Right lobe of liver (tissue), 6 donors: Measurements from ENCODE around the gene UBE2E2. TPM values are rescaled to one million over a fixed set of nuclear protein-coding genes. Genes with fewer than 3 reads are reported as not detected.
"Not testable (repeated sequence)": the region's sequence is repeated elsewhere in the genome, so short reads cannot be mapped to it uniquely, and the experiment has no call there.

ENCODE experiments used
- ATAC-seq, 4 donors: fragments of 200-7000 bp; cut with Tn5 transposase; one replicate each; pipeline ENCODE4 v1.9.1; 2020; ENCODE audit warnings: mild to moderate bottlenecking in 4 of 4, moderate library complexity in 4 of 4
- DNase-seq, 3 donors: peaks; one replicate each; pipeline ENCODE4 v3.0.0-alpha.2; 2020
- H3K27ac ChIP-seq, 3 donors: fragments of 200-600 bp; one replicate each; pipeline ENCODE4 v1.8.0; 2022
- H3K27me3 ChIP-seq, 2 donors: fragments of 200-600 bp; one replicate each; pipeline ENCODE4 v1.8.0; 2022
- H3K36me3 ChIP-seq, 4 donors: fragments of 200-600 bp; sonication (generic) in 1 of 4; one replicate each; pipeline versions ENCODE4 v1.5.1 to v1.8.0; 2017 to 2022; ENCODE audit warnings: control low read depth in 1 of 4
- H3K4me1 ChIP-seq, 4 donors: fragments of 200-600 bp; sonication (generic) in 1 of 4; one replicate each; pipeline versions ENCODE4 v1.5.1 to v1.8.0; 2017 to 2022; ENCODE audit warnings: control low read depth in 1 of 4
- H3K4me3 ChIP-seq, 3 donors: fragments of 200-600 bp; one replicate each; pipeline ENCODE4 v1.8.0; 2022
- H3K9me3 ChIP-seq, 4 donors: fragments of 200-600 bp; sonication (generic) in 1 of 4; one replicate each; pipeline versions ENCODE4 v1.5.1 to v1.8.0; 2017 to 2022; ENCODE audit warnings: control low read depth in 1 of 4
- CTCF ChIP-seq, 4 donors: fragments of 200-600 bp in 3 of 4; fragments of 450-650 bp in 1 of 4; IDR thresholded peaks; one replicate each; pipeline versions ENCODE4 v1.5.1 to v1.8.0; 2016 to 2022; ENCODE audit warnings: antibody characterized with exemption in 4 of 4, mild to moderate bottlenecking in 2 of 4
- POLR2A ChIP-seq: fragments of 450-650 bp; IDR thresholded peaks from one replicate; pipeline ENCODE4 v1.6.1; 2017; ENCODE audit warnings: antibody characterized with exemption, mild to moderate bottlenecking
- WGBS: methylation state at CpG from one replicate; pipeline ENCODE4 v1.1.6; 2018; ENCODE audit warnings: low coverage, low lambda C conversion rate; ENCODE audit not compliant: insufficient coverage; ENCODE audit errors: missing lambda C conversion rate; 5-methylcytosine and 5-hydroxymethylcytosine counted together
- intact Hi-C, 2 donors: fragments of 100-400 bp; cut with DNase I; formaldehyde crosslinking; loops; one replicate each; pipeline versions ENCODE4 v1.11.2 to v1.14.1; 2022
- total RNA-seq, 6 experiments: library from RNA; depleted of rRNA in 2 of 6; stranded (reverse); fragments of >200 nt in 2 of 6; fragmentation: NEBNext Ultra II Directional in 3 of 6; extraction: Animal tissue kit (Norgen Biotek cat#: 25700) in 3 of 6; gene quantifications; one replicate each; pipeline versions ENCODE4 v1.1.0 to v1.2.4, GENCODE V29; 2016 to 2023
- donor health status: DM: no; HTN: yes; CAD: no.
- donor health status: DM: no; HTN: no; CAD: no.
- donor health status: DM: no; HTN: no; CAD: no.
- donor health status: DM: no; HTN: yes; CAD: no.
- donor health status: DM: no; HTN: yes; CAD: no.

The UBE2E2 gene
- total RNA-seq, 6 experiments from 2014 or later = 17.2 to 29.1 (median 18.1) TPM

DNA sequence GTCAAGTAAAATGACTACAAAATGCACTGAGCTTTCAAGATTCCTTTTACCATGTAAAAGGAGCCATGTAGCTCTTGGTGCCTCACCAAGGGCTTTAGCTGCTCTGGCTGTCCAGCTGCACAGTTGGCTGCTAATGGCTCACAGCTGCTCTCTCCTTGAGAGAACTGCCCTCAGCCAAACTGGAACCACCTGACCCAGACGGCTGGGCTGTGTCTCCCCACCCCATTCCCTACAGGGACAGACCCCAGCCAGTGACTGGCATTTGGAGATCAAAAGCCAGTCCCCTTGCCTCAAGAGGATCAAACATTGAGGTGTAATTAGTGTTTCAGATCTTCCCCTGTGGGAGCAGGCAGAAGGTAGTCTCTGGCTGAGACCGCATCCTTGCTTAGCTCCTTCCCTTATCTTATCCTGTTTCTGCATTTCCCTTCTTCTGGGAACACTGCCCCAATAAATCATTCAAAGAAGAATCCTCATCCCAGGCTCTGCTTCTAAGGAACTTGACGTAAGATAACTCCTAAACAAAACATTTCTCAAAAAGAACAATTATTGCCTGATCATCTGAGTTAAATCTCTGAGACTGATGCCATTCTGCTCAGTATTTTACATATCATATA lies 28.6 kb upstream of the UBE2E2 start:
- Histone ChIP-seq H3K9me3 (no peaks in the 10 kb centered on the region), H3K27ac (no peak overlapping the region), H3K4me1 (no peaks in the 10 kb centered on the region), H3K27me3 (no peaks in the 10 kb centered on the region), H3K4me3 (no peak overlapping the region), H3K36me3 (no peaks in the 10 kb centered on the region)
- TF ChIP-seq CTCF (IDR thresholded peaks at IDR 0.05) (no peak), POLR2A (no peak)
- WGBS = 18% methylated on average over 3 of the region's 3 CpGs
- peak in 1 of 4 donors; percentile 52 for ATAC-seq
- intact Hi-C loops = no loop called here
- no peak for DNase-seq

- no peaks in the 10 kb centered on the region for H3K27me3 ChIP-seq
- H3K27ac ChIP-seq = no peak overlapping the region
- H3K36me3 ChIP-seq = no peaks in the 10 kb centered on the region
- no peaks in the 10 kb centered on the region for H3K4me1 ChIP-seq
- TF ChIP-seq POLR2A = no peak
- TF ChIP-seq CTCF (IDR thresholded peaks at IDR 0.05) = no peak
- H3K4me3 ChIP-seq = no peak overlapping the region
- ATAC-seq (no peak), DNase-seq (no peak)
- intact Hi-C loops = no loop called here
- H3K9me3 ChIP-seq = no peaks in the 10 kb centered on the region
- 24% methylated on average over 2 of the region's 2 CpGs for WGBS
Measured at GRCh38 chr3:23175341-23176083, 27.6 kb upstream of the UBE2E2 start.

DNA sequence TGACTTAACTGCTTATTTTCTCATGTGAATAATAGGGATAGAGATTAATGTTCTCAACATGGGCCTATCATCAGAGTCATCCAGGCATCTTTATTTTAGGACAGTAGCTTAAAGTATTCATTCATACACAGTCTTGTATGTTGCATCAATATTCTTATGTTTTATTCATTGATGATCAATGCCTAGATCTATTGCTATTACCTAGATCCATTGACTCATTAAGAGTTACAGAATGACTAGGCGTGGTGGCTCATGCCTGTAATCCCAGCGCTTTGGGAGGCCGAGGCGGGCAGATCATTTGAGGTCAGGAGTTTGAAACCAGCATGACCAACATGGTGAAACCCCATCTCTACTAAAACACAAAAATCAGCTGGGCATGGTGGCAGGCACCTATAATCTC lies 26.3 kb upstream of the UBE2E2 start:
- H3K4me1 ChIP-seq, H3K9me3 ChIP-seq, intact Hi-C loops, H3K27ac ChIP-seq, H3K27me3 ChIP-seq, H3K4me3 ChIP-seq, H3K36me3 ChIP-seq, ATAC-seq, DNase-seq: not testable (repeated sequence)
- 70% methylated on average over 4 of the region's 4 CpGs for WGBS

- intact Hi-C loops = no loop called here
- Histone ChIP-seq H3K27me3 (no peaks in the 10 kb centered on the region), H3K4me3 (no peak overlapping the region), H3K27ac (no peak overlapping the region), H3K4me1 (no peaks in the 10 kb centered on the region), H3K36me3 (no peaks in the 10 kb centered on the region), H3K9me3 (no peaks in the 10 kb centered on the region)
- DNase-seq (no peak), ATAC-seq (no peak)
- WGBS = 53% methylated on average over 3 of the region's 3 CpGs
- TF ChIP-seq CTCF (IDR thresholded peaks at IDR 0.05) (no peak), POLR2A (no peak)
Measured at GRCh38 chr3:23182996-23183513, 20.1 kb upstream of the UBE2E2 start.

GRCh38 chr3:23183731-23184130 lies 19.4 kb upstream of the UBE2E2 start:
- 25% methylated on average over 3 of the region's 3 CpGs for WGBS
- no peaks in the 10 kb centered on the region for H3K9me3 ChIP-seq
- H3K36me3 ChIP-seq = no peaks in the 10 kb centered on the region
- intact Hi-C loops = no loop called here
- no peak overlapping the region for H3K4me3 ChIP-seq
- no peak for TF ChIP-seq POLR2A
- peak; percentile 43 to 61 (median 56) for TF ChIP-seq CTCF (IDR thresholded peaks at IDR 0.05)
- H3K27me3 ChIP-seq = no peaks in the 10 kb centered on the region
- DNase-seq (peak in 1 of 3 donors; percentile 61), ATAC-seq (peak; percentile 93 to 96 (median 94))
- no peaks in the 10 kb centered on the region for H3K4me1 ChIP-seq
- H3K27ac ChIP-seq = no peak overlapping the region
